T-helper 1 cell treated with Interleukin-12 subunit alpha and Interleukin-12 subunit beta and Interleukin-4 antibody, amounts not matched to agents 30 ng/mL and 1 ng/mL, for 36 hours (primary cell): ENCODE results near the gene BMPR1A. TPM values are rescaled to one million over a fixed set of nuclear protein-coding genes. Genes with fewer than 3 reads are reported as not detected.

Experiments used
- intact Hi-C: fragments of 100-400 bp; cut with micrococcal nuclease; formaldehyde crosslinking; loops from one replicate; pipeline ENCODE4 v1.15.1; 2024
- total RNA-seq: library from RNA; stranded (reverse); gene quantifications from 2 replicates; pipeline ENCODE4 v1.2.3, GENCODE V29; 2022

The BMPR1A gene
- total RNA-seq, 1 donor from 2014 or later = 8.9 TPM

- intact Hi-C loops = no loop called here
Observed at GRCh38 chr10:86799188-86799845, 42.9 kb downstream of the BMPR1A start.

GRCh38 chr10:86801995-86802394 lies 45.6 kb downstream of the BMPR1A start:
- intact Hi-C loops = no loop called here

GRCh38 chr10:86802473-86803108 lies 46.2 kb downstream of the BMPR1A start:
- intact Hi-C loops = no loop called here

GRCh38 chr10:86803156-86803555 lies 46.7 kb downstream of the BMPR1A start:
- intact Hi-C loops = no loop called here

GRCh38 chr10:86804805-86805204 lies 48.4 kb downstream of the BMPR1A start:
- intact Hi-C loops = no loop called here

GRCh38 chr10:86813101-86813500 lies 56.7 kb downstream of the BMPR1A start:
- intact Hi-C loops = no loop called here

- intact Hi-C loops = no loop called here
Observed at GRCh38 chr10:86813982-86814381, 57.6 kb downstream of the BMPR1A start.

GRCh38 chr10:86815035-86815617 lies 58.7 kb downstream of the BMPR1A start:
- intact Hi-C loops = no loop called here

GRCh38 chr10:86815640-86816039 lies 59.2 kb downstream of the BMPR1A start:
- intact Hi-C loops = no loop called here

GRCh38 chr10:86817246-86817645 lies 60.8 kb downstream of the BMPR1A start:
- intact Hi-C loops = no loop called here

GRCh38 chr10:86819567-86819966 lies 63.1 kb downstream of the BMPR1A start:
- intact Hi-C loops = no loop called here

GRCh38 chr10:86820509-86820908 lies 64.1 kb downstream of the BMPR1A start:
- intact Hi-C loops = no loop called here

- intact Hi-C loops = no loop called here
Observed at GRCh38 chr10:86821388-86821999, 65.1 kb downstream of the BMPR1A start.

- intact Hi-C loops = no loop called here
Observed at GRCh38 chr10:86823565-86823964, 67.1 kb downstream of the BMPR1A start.

GRCh38 chr10:86824151-86824550 lies 67.7 kb downstream of the BMPR1A start:
- intact Hi-C loops = no loop called here

- intact Hi-C loops = no loop called here
Observed at GRCh38 chr10:86825366-86825765, 68.9 kb downstream of the BMPR1A start.

- intact Hi-C loops = no loop called here
Observed at GRCh38 chr10:86827639-86828038, 71.2 kb downstream of the BMPR1A start.

- intact Hi-C loops = no loop called here
Observed at GRCh38 chr10:86828145-86828544, 71.7 kb downstream of the BMPR1A start.

GRCh38 chr10:86829472-86829871 lies 73.1 kb downstream of the BMPR1A start:
- intact Hi-C loops = no loop called here

- intact Hi-C loops = no loop called here
Observed at GRCh38 chr10:86830043-86830591, 73.7 kb downstream of the BMPR1A start.

GRCh38 chr10:86833969-86834368 lies 77.5 kb downstream of the BMPR1A start:
- intact Hi-C loops = no loop called here

GRCh38 chr10:86836044-86836443 lies 79.6 kb downstream of the BMPR1A start:
- intact Hi-C loops = no loop called here
